ENCODE measurements around the gene CDK11A.
"Not testable (repeated sequence)": the region's sequence is repeated elsewhere in the genome, so short reads cannot be mapped to it uniquely, and the experiment has no call there.

The CDK11A gene

GRCh38 chr1:1730230-1730629 lies 6.1 kb upstream of the CDK11A start:
- H3K9me3 ChIP-seq (ENCODE audit: insufficient read depth, low read depth, low read length); H3K4ac ChIP-seq (ENCODE audit: low read depth, low read length); H2AFZ ChIP-seq (ENCODE audit: insufficient read depth, low read length, poor library complexity); H4K91ac ChIP-seq (ENCODE audit: low read depth, low read length); H3K4me3 ChIP-seq (ENCODE audit: low read depth, low read length); H3K27ac ChIP-seq (ENCODE audit: low read depth, low read length); H2AK5ac ChIP-seq (ENCODE audit: low read length); H2BK5ac ChIP-seq (ENCODE audit: low read depth, low read length, poor library complexity); H2BK120ac ChIP-seq (ENCODE audit: insufficient read depth, low read length, poor library complexity); H3K14ac ChIP-seq (ENCODE audit: low read length); H3K79me1 ChIP-seq (ENCODE audit: low read length); H3K23ac ChIP-seq (ENCODE audit: low read length); H3K4me2 ChIP-seq (ENCODE audit: low read length); H3K4me1 ChIP-seq (ENCODE audit: control insufficient read depth in 1 of 2, insufficient read depth in 2 of 2, low read length in 2 of 2); H3K9ac ChIP-seq (ENCODE audit: low read length); H3K79me2 ChIP-seq (ENCODE audit: control insufficient read depth, insufficient read depth, low read length, poor library complexity); H3K27me3 ChIP-seq (ENCODE audit: insufficient read depth, low read length); H4K12ac ChIP-seq (ENCODE audit: low read depth, low read length); H3K18ac ChIP-seq (ENCODE audit: low read length); DNase-seq; H2BK12ac ChIP-seq (ENCODE audit: low read length); H4K8ac ChIP-seq (ENCODE audit: low read depth, low read length): not testable (repeated sequence)
- WGBS (ENCODE audit: extremely low coverage, insufficient coverage, insufficient read length): no CpG with 5 or more reads among the region's 13 CpGs
- H3K36me3 ChIP-seq (ENCODE audit: control insufficient read depth in 1 of 2, insufficient read depth in 2 of 2, low read length in 2 of 2): peaks cover 28 to 35% of the 10 kb centered on the region in 2 experiments

GRCh38 chr1:1729116-1729816 lies 5.1 kb upstream of the CDK11A start:
- not testable (repeated sequence) for H3K4me2 ChIP-seq (ENCODE audit: low read length); H3K4ac ChIP-seq (ENCODE audit: low read depth, low read length); H2AFZ ChIP-seq (ENCODE audit: insufficient read depth, low read length, poor library complexity); H3K79me1 ChIP-seq (ENCODE audit: low read length); H3K27ac ChIP-seq (ENCODE audit: low read depth, low read length); H4K8ac ChIP-seq (ENCODE audit: low read depth, low read length); H3K23ac ChIP-seq (ENCODE audit: low read length); H2BK120ac ChIP-seq (ENCODE audit: insufficient read depth, low read length, poor library complexity); H3K18ac ChIP-seq (ENCODE audit: low read length); H4K12ac ChIP-seq (ENCODE audit: low read depth, low read length); H3K4me3 ChIP-seq (ENCODE audit: low read depth, low read length); H3K79me2 ChIP-seq (ENCODE audit: control insufficient read depth, insufficient read depth, low read length, poor library complexity); H3K9ac ChIP-seq (ENCODE audit: low read length); H4K91ac ChIP-seq (ENCODE audit: low read depth, low read length); H2AK5ac ChIP-seq (ENCODE audit: low read length); H3K4me1 ChIP-seq (ENCODE audit: control insufficient read depth in 1 of 2, insufficient read depth in 2 of 2, low read length in 2 of 2); H3K9me3 ChIP-seq (ENCODE audit: insufficient read depth, low read depth, low read length); DNase-seq; H2BK12ac ChIP-seq (ENCODE audit: low read length); H2BK5ac ChIP-seq (ENCODE audit: low read depth, low read length, poor library complexity); H3K27me3 ChIP-seq (ENCODE audit: insufficient read depth, low read length); H3K14ac ChIP-seq (ENCODE audit: low read length)
- H3K36me3 ChIP-seq (ENCODE audit: control insufficient read depth in 1 of 2, insufficient read depth in 2 of 2, low read length in 2 of 2): peaks cover 22 to 29% of the 10 kb centered on the region in 2 experiments
- WGBS (ENCODE audit: extremely low coverage, insufficient coverage, insufficient read length): no CpG with 5 or more reads among the region's 18 CpGs

GRCh38 chr1:1728308-1729005 lies 4.3 kb upstream of the CDK11A start:
- not testable (repeated sequence) for H3K27me3 ChIP-seq (ENCODE audit: insufficient read depth, low read length); H3K9ac ChIP-seq (ENCODE audit: low read length); H2BK12ac ChIP-seq (ENCODE audit: low read length); H2AK5ac ChIP-seq (ENCODE audit: low read length); DNase-seq; H2BK120ac ChIP-seq (ENCODE audit: insufficient read depth, low read length, poor library complexity); H3K4me3 ChIP-seq (ENCODE audit: low read depth, low read length); H4K12ac ChIP-seq (ENCODE audit: low read depth, low read length); H3K9me3 ChIP-seq (ENCODE audit: insufficient read depth, low read depth, low read length); H3K14ac ChIP-seq (ENCODE audit: low read length); H4K91ac ChIP-seq (ENCODE audit: low read depth, low read length); H3K79me1 ChIP-seq (ENCODE audit: low read length); H2BK5ac ChIP-seq (ENCODE audit: low read depth, low read length, poor library complexity); H4K8ac ChIP-seq (ENCODE audit: low read depth, low read length); H3K79me2 ChIP-seq (ENCODE audit: control insufficient read depth, insufficient read depth, low read length, poor library complexity); H3K27ac ChIP-seq (ENCODE audit: low read depth, low read length); H3K23ac ChIP-seq (ENCODE audit: low read length); H3K4me2 ChIP-seq (ENCODE audit: low read length); H3K18ac ChIP-seq (ENCODE audit: low read length); H2AFZ ChIP-seq (ENCODE audit: insufficient read depth, low read length, poor library complexity); H3K4ac ChIP-seq (ENCODE audit: low read depth, low read length); H3K4me1 ChIP-seq (ENCODE audit: control insufficient read depth in 1 of 2, insufficient read depth in 2 of 2, low read length in 2 of 2)
- H3K36me3 ChIP-seq (ENCODE audit: control insufficient read depth in 1 of 2, insufficient read depth in 2 of 2, low read length in 2 of 2): peaks cover 22 to 27% of the 10 kb centered on the region in 2 experiments
- WGBS (ENCODE audit: extremely low coverage, insufficient coverage, insufficient read length): no CpG with 5 or more reads among the region's 14 CpGs

GRCh38 chr1:1727131-1727651 lies 3.0 kb upstream of the CDK11A start:
- H4K91ac ChIP-seq (ENCODE audit: low read depth, low read length); H3K4me1 ChIP-seq (ENCODE audit: control insufficient read depth in 1 of 2, insufficient read depth in 2 of 2, low read length in 2 of 2); H3K18ac ChIP-seq (ENCODE audit: low read length); H3K4me3 ChIP-seq (ENCODE audit: low read depth, low read length); H3K4me2 ChIP-seq (ENCODE audit: low read length); H3K4ac ChIP-seq (ENCODE audit: low read depth, low read length); DNase-seq; H2BK5ac ChIP-seq (ENCODE audit: low read depth, low read length, poor library complexity); H2AK5ac ChIP-seq (ENCODE audit: low read length); H3K27ac ChIP-seq (ENCODE audit: low read depth, low read length); H3K79me1 ChIP-seq (ENCODE audit: low read length); H2AFZ ChIP-seq (ENCODE audit: insufficient read depth, low read length, poor library complexity); H3K9ac ChIP-seq (ENCODE audit: low read length); H3K23ac ChIP-seq (ENCODE audit: low read length); H2BK12ac ChIP-seq (ENCODE audit: low read length); H2BK120ac ChIP-seq (ENCODE audit: insufficient read depth, low read length, poor library complexity); H3K79me2 ChIP-seq (ENCODE audit: control insufficient read depth, insufficient read depth, low read length, poor library complexity); H3K27me3 ChIP-seq (ENCODE audit: insufficient read depth, low read length); H3K14ac ChIP-seq (ENCODE audit: low read length); H3K9me3 ChIP-seq (ENCODE audit: insufficient read depth, low read depth, low read length); H4K8ac ChIP-seq (ENCODE audit: low read depth, low read length); H4K12ac ChIP-seq (ENCODE audit: low read depth, low read length): not testable (repeated sequence)
- peaks cover 14 to 18% of the 10 kb centered on the region in 2 experiments for H3K36me3 ChIP-seq (ENCODE audit: control insufficient read depth in 1 of 2, insufficient read depth in 2 of 2, low read length in 2 of 2)
- no CpG with 5 or more reads among the region's 12 CpGs for WGBS (ENCODE audit: extremely low coverage, insufficient coverage, insufficient read length)
